Measurements from ENCODE around the gene GPRC5C.
A peak's percentile ranks its signal among the peaks of the same experiment; 100 is the strongest.

Gene GPRC5C

DNA sequence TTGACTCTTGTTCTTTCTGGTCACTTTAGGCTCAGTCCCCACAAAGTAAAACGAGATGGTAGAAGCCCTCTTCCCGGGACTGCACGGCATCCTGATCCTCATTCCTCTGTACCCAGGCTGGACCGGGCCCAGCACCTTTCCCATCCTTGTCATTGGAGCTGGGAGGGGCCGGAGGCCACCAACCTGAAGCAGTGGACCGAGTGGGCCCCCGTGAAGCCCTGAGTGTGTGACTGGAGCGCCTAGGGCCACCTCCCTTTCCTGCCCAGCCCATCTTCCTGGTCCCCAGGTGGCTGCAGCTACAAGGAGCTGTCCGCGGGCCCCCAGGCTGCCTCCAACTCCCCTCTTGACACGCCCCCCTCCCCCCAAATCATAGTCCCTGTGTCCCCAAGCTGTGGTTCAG lies 17.4 kb downstream of the GPRC5C start:
- ChIA-PET POLR2A (ENCODE audit: low non-redundant PET) (no interaction called here), CTCF (interaction anchor here (0.7 kb wide), 1 partner anchor 70 kb away, joined by 3 read pairs; no protein-coding TSS in a partner anchor)
- no peak for DNase-seq (ENCODE audit: low spot score)
- H3K27ac ChIP-seq: peak overlapping the region; percentile 35
- TF ChIP-seq, protein P1, sequence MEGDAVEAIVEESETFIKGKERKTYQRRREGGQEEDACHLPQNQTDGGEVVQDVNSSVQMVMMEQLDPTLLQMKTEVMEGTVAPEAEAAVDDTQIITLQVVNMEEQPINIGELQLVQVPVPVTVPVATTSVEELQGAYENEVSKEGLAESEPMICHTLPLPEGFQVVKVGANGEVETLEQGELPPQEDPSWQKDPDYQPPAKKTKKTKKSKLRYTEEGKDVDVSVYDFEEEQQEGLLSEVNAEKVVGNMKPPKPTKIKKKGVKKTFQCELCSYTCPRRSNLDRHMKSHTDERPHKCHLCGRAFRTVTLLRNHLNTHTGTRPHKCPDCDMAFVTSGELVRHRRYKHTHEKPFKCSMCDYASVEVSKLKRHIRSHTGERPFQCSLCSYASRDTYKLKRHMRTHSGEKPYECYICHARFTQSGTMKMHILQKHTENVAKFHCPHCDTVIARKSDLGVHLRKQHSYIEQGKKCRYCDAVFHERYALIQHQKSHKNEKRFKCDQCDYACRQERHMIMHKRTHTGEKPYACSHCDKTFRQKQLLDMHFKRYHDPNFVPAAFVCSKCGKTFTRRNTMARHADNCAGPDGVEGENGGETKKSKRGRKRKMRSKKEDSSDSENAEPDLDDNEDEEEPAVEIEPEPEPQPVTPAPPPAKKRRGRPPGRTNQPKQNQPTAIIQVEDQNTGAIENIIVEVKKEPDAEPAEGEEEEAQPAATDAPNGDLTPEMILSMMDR (conservative IDR thresholded peaks at IDR 0.05; ENCODE audit: low read depth): no peak

DNA sequence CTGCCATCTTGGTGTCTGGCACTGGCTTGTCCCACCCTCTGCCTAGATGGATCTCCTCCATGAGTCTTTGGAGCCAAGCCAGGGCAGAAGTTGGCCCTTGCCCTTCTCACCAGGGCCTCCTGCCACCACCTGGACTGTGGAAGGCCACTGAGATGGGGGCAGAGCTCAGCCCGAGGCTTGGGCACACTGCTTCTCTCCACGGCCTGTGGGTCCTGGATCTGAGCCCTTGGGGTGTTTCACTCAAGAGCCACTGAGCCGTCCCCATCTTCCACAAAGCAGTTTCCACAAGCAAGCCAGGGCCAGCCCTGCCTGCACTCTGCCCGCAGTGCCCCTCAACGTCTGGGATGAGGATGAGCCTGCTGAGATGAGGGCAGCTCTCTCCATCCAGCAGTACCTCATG lies 17.9 kb downstream of the GPRC5C start:
- H3K27ac ChIP-seq: peak overlapping the region; percentile 35; the same call in 1 of the 2 replicates
- no peak for DNase-seq (ENCODE audit: low spot score)
- ChIA-PET CTCF (interaction anchor here (0.7 kb wide), 1 partner anchor 70 kb away, joined by 3 read pairs; no protein-coding TSS in a partner anchor), POLR2A (ENCODE audit: low non-redundant PET) (no interaction called here)
- TF ChIP-seq, protein P1 (conservative IDR thresholded peaks at IDR 0.05; ENCODE audit: low read depth): no peak

DNA sequence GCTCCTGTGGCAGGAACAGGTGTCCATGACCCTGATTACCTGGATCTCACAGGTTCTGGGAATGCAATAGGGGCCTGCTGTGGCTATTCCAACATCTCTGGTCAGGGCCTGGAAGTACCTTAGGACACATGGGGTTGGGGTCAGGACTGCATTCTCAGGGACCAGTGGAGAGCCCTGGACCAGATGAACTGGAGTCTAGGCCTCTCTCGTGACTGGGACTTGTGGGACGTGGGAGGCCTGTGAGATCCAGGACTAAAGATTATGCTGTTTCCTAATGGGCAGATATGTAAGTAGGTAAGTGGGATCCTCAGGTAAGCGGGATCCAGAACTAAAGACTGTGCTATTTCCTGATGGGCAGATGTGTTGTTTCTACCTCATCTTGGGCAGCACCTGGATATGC lies 18.3 kb downstream of the GPRC5C start:
- ChIA-PET POLR2A (ENCODE audit: low non-redundant PET) (no interaction called here), CTCF (interaction anchor here (1.4 kb wide), 1 partner anchor 70 kb away, joined by 3 read pairs; no protein-coding TSS in a partner anchor)
- DNase-seq (ENCODE audit: low spot score): no peak
- TF ChIP-seq, protein P1 (conservative IDR thresholded peaks at IDR 0.05; ENCODE audit: low read depth): no peak
- peak overlapping the region; percentile 76; the same call in 1 of the 2 replicates for H3K27ac ChIP-seq

DNA sequence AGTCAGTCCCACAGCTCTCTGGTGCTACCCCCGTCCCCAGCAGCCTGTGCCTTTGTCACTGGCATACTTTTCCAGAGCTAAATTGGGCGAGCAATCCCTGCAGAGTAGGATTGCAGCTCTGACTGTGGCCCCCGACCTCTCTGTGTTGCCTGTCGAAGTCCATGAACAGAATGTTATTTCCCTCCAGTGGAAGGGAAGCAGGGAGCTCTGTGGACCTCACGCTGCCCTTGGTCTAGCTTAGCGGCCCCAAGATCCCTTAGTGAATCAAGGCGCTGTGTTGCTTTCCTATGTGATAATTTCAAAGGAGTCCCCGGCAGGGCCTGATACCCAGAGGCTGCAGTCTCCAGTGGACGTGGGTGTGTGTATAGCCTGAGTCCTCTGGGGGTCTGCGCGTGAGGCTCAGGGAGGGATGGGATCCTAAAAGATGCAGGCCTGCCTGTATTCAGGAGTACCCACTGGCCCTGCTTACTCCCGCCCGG lies 19.1 kb downstream of the GPRC5C start:
- CTCF ChIA-PET: interaction anchor here (0.6 to 1.4 kb wide), 3 partner anchors 71 to 94 kb away, joined by 3 read pairs; no protein-coding TSS in a partner anchor
- POLR2A ChIA-PET (ENCODE audit: low non-redundant PET): no interaction called here
- H3K27ac ChIP-seq: peak overlapping the region; percentile 76; the same call in 1 of the 2 replicates
- TF ChIP-seq, protein P1 (conservative IDR thresholded peaks at IDR 0.05; ENCODE audit: low read depth): no peak
- no peak for DNase-seq (ENCODE audit: low spot score)

DNA sequence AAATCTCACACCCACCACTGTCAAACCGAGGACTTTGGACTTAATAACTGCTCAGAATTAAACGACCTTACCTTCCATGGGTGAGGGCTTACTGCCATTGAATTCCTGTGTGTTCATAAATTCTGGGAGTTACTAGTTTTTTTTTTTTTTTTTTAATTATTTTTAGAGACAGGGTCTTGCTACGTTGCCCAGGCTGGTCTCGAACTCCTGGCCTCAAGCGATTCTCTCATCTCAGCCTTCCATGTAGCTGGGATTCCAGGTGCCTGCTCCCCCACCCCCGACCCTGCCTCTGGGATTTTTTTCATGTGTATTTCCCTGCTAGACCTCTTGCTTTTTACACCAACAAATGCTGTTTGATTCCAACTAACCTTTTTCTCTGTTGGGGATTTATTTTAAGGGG lies 19.7 kb downstream of the GPRC5C start:
- TF ChIP-seq, protein P1 (conservative IDR thresholded peaks at IDR 0.05; ENCODE audit: low read depth): no peak
- ChIA-PET POLR2A (ENCODE audit: low non-redundant PET) (no interaction called here), CTCF (interaction anchor here (1.0 to 1.4 kb wide), 2 partner anchors 71 to 95 kb away, joined by 3 read pairs; no protein-coding TSS in a partner anchor)

DNA sequence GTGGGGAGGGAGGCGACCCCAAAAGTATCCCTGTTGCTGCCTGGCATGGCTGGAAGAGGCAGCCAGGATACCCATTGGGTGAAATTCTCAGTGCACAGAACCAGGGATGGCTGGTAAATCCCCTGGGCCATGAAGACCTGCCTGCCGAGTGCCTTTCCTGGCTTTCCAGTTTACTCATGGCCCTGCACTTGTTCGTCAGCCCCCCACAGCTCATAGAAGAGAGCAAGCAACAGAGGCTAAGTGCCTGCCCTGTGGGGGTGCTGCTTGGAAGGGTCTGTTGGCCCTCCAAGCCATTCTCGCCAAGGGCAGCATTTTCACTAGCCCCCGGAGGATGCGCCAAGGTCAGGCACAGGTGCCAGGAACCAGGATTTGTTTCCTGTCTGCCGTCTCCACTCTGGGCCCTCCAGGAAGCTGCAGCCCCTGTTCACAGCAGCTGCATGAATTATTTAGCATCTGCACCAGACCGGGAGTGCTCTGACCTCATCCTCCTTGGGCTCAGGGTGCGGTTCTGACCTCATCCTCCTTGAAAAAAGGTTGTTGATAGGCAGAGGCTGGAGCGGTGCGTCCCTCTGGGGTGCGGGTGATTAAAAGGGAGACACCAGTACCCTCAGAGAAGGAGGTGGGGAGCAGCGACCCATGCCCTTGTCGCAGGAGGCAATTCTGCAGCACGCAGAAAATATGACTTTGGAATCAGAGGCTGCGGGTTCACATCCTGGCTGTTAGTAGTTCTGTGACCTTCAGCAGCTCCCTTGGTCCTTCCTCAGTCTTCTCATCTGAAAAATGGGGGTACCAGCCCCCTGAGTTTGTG lies 20.3 kb downstream of the GPRC5C start:
- ChIA-PET CTCF (interaction anchor here (2.3 to 4.0 kb wide), 2 partner anchors 15 to 73 kb away, joined by 11 to 35 read pairs; no protein-coding TSS in a partner anchor), POLR2A (ENCODE audit: low non-redundant PET) (no interaction called here)
- no peak for DNase-seq (ENCODE audit: low spot score)
- TF ChIP-seq, protein P1 (conservative IDR thresholded peaks at IDR 0.05; ENCODE audit: low read depth): no peak
- peak overlapping the region; percentile 76 for H3K27ac ChIP-seq

More for the DNA sequence above, 19.7 kb downstream of the GPRC5C start:
- no peak for DNase-seq (ENCODE audit: low spot score)
- peak overlapping the region; percentile 76 for H3K27ac ChIP-seq

Measured in RWPE1 (cell line).